ENCODE results near the gene KIFAP3. TPM values are rescaled to one million over a fixed set of nuclear protein-coding genes. Genes with fewer than 3 reads are reported as not detected.

Gene KIFAP3
- total RNA-seq, 6 donors from 2014 or later = 10.3 to 47.7 (median 23.9) TPM

DNA sequence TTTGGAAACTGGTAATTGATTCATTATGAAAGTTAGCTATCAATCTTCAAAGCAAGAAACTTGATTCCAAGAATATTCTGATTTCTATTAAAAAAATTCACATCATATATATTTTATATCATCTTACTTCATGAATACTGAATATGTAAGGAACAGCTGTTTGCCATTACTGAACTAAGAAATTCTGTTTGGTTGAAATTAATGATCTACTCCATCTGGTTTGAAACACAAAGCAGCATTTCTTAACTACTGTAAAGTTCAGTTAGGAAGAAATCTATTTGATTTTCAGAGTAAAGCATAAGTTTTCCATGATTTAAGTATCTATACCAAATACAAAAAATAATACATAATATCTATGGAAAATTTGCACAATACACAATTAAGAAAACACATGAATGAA lies 114.8 kb downstream of the KIFAP3 start:
- TF ChIP-seq POLR2A (IDR thresholded peaks at IDR 0.05) = no peak
- no peak for TF ChIP-seq EP300 (IDR thresholded peaks at IDR 0.05)
- no peak for TF ChIP-seq POLR2AphosphoS5 (IDR thresholded peaks at IDR 0.05)
- TF ChIP-seq CTCF (IDR thresholded peaks at IDR 0.05) = no peak
- Histone ChIP-seq H3K4me1 (no peaks in the 10 kb centered on the region), H3K36me3 (no peaks in the 10 kb centered on the region), H3K4me3 (no peak overlapping the region), H3K9me3 (no peaks in the 10 kb centered on the region), H3K27me3 (no peaks in the 10 kb centered on the region), H3K27ac (no peak overlapping the region)
- DNase-seq (no peak), ATAC-seq (ENCODE audit: low FRiP score in 2 of 2) (no peak)

GRCh38 chr1:169958987-169959386 lies 115.5 kb downstream of the KIFAP3 start:
- Histone ChIP-seq H3K9me3 (no peaks in the 10 kb centered on the region), H3K27ac (no peak overlapping the region), H3K4me1 (no peaks in the 10 kb centered on the region), H3K36me3 (peaks cover 0 to 2% (median 0%) of the 10 kb centered on the region in 4 donors), H3K4me3 (no peak overlapping the region), H3K27me3 (no peaks in the 10 kb centered on the region)
- TF ChIP-seq POLR2AphosphoS5 (IDR thresholded peaks at IDR 0.05) = no peak
- TF ChIP-seq CTCF (IDR thresholded peaks at IDR 0.05) = no peak
- TF ChIP-seq EP300 (IDR thresholded peaks at IDR 0.05) = no peak
- TF ChIP-seq POLR2A (IDR thresholded peaks at IDR 0.05) = no peak
- WGBS, 2 donors = 87 to 89% methylated on average over 3 of the region's 3 CpGs
- ATAC-seq (ENCODE audit: low FRiP score in 2 of 2) (no peak), DNase-seq (no peak)

DNA sequence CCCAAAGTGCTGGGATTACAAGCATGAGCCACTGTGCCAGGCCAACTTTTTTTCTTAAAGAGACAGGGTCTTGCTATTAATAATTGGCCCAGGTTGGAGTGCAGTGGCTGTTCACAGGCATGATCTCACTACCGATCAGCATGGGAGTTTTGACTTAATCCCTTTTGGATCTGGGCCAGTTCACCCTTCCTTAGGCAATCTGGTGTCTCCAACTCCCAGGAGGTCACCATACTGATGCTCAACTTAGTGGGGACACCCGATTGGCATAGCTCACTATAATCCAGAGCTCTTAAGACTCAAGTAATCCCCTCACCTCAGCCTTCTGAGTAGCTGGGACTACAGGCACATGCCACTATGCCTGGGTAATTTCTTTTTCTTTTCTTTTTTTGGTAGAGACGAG lies 116.6 kb downstream of the KIFAP3 start:
- DNase-seq = no peak
- ATAC-seq (ENCODE audit: low FRiP score in 2 of 2) = no peak
- Histone ChIP-seq H3K4me1 (no peaks in the 10 kb centered on the region), H3K27me3 (no peaks in the 10 kb centered on the region), H3K9me3 (no peaks in the 10 kb centered on the region), H3K27ac (no peak overlapping the region), H3K36me3 (peaks cover 0 to 7% (median 0%) of the 10 kb centered on the region in 4 donors), H3K4me3 (no peak overlapping the region)
- 93 to 97% methylated on average over 3 of the region's 3 CpGs for WGBS, 2 donors
- no peak for TF ChIP-seq POLR2AphosphoS5 (IDR thresholded peaks at IDR 0.05)
- no peak for TF ChIP-seq CTCF (IDR thresholded peaks at IDR 0.05)
- TF ChIP-seq POLR2A (IDR thresholded peaks at IDR 0.05) = no peak
- TF ChIP-seq EP300 (IDR thresholded peaks at IDR 0.05) = no peak

- ATAC-seq (ENCODE audit: low FRiP score in 2 of 2) (no peak), DNase-seq (no peak)
- H3K9me3 ChIP-seq = no peaks in the 10 kb centered on the region
- peaks cover 0 to 14% (median 0%) of the 10 kb centered on the region in 4 donors for H3K36me3 ChIP-seq
- no peaks in the 10 kb centered on the region for H3K4me1 ChIP-seq
- H3K27me3 ChIP-seq = no peaks in the 10 kb centered on the region
- 87 to 97% methylated on average over 1 of the region's 1 CpG for WGBS, 2 donors
- H3K4me3 ChIP-seq = no peak overlapping the region
- H3K27ac ChIP-seq = no peak overlapping the region
- TF ChIP-seq POLR2AphosphoS5 (IDR thresholded peaks at IDR 0.05) (no peak), POLR2A (IDR thresholded peaks at IDR 0.05) (no peak), EP300 (IDR thresholded peaks at IDR 0.05) (no peak), CTCF (IDR thresholded peaks at IDR 0.05) (no peak)
Observed at GRCh38 chr1:169951108-169951507, 123.4 kb downstream of the KIFAP3 start.

DNA sequence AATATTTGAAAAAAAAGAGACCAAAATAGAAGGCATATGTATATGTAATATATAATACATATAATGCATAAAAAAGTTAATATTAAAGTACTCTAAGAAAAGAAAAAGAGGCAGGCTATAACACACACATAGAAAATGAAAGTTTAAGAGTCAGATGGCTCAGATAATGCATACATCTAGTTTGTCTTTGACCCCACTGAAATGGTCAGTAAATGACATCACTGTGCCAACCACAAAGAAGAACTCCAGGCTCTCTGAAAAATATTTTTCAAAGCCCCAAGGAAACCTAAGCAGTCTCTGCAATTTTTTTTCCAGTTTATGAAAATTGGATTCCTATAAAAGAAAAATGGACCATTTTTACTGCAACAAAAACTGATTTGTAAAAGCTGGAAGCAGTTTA lies 125.4 kb downstream of the KIFAP3 start:
- H3K27me3 ChIP-seq = no peaks in the 10 kb centered on the region
- no peak for TF ChIP-seq POLR2A (IDR thresholded peaks at IDR 0.05)
- no peak for TF ChIP-seq CTCF (IDR thresholded peaks at IDR 0.05)
- no peak for TF ChIP-seq POLR2AphosphoS5 (IDR thresholded peaks at IDR 0.05)
- TF ChIP-seq EP300 (IDR thresholded peaks at IDR 0.05) = no peak
- DNase-seq = no peak
- no peak for ATAC-seq (ENCODE audit: low FRiP score in 2 of 2)
- H3K4me3 ChIP-seq = no peak overlapping the region
- H3K36me3 ChIP-seq = peaks cover 0 to 18% (median 0%) of the 10 kb centered on the region in 4 donors
- H3K4me1 ChIP-seq = no peaks in the 10 kb centered on the region
- H3K9me3 ChIP-seq = no peaks in the 10 kb centered on the region
- H3K27ac ChIP-seq = no peak overlapping the region

Data from upper lobe of left lung (tissue), 6 donors.